Small intestine (tissue), 7 donors: ENCODE data around the gene ATAD3C. TPM values are rescaled to one million over a fixed set of nuclear protein-coding genes. Genes with fewer than 3 reads are reported as not detected.
"Not testable (repeated sequence)": the region's sequence is repeated elsewhere in the genome, so short reads cannot be mapped to it uniquely, and the experiment has no call there.

ENCODE experiments used
- DNase-seq, 2 donors: peaks; one replicate each; pipeline versions ENCODE4 v3.0.0 to v3.0.0-alpha.2; 2013
- FAIRE-seq: peaks from 2 replicates; lab custom pipeline; 2012; peaks lifted over from hg19 to GRCh38; lab: Jason Lieb, UNC
- H3K27ac ChIP-seq, 3 donors: one replicate each; pipeline ENCODE4 v1.5.1; 2013; ENCODE audit warnings: low read length in 2 of 3, mild to moderate bottlenecking in 2 of 3, control low read depth in 1 of 3, inconsistent platforms in 1 of 3, low read depth in 1 of 3, moderate library complexity in 1 of 3
- H3K27me3 ChIP-seq, 3 donors: one replicate each; pipeline ENCODE4 v1.6.1; 2013; ENCODE audit warnings: low read length in 3 of 3, inconsistent platforms in 1 of 3; ENCODE audit not compliant: control insufficient read depth in 3 of 3, insufficient read depth in 3 of 3
- H3K36me3 ChIP-seq, 3 donors: one replicate each; pipeline ENCODE4 v1.6.1; 2013; ENCODE audit warnings: low read length in 3 of 3, inconsistent platforms in 1 of 3, low read depth in 1 of 3, mild to moderate bottlenecking in 1 of 3, moderate library complexity in 1 of 3; ENCODE audit not compliant: control insufficient read depth in 3 of 3, insufficient read depth in 2 of 3
- H3K4me1 ChIP-seq, 3 donors: one replicate each; pipeline ENCODE4 v1.6.1; 2013; ENCODE audit warnings: low read length in 2 of 3, inconsistent platforms in 1 of 3, low read depth in 1 of 3, mild to moderate bottlenecking in 1 of 3, moderate library complexity in 1 of 3; ENCODE audit not compliant: control insufficient read depth in 3 of 3, insufficient read depth in 2 of 3
- H3K4me3 ChIP-seq, 3 donors: one replicate each; pipeline ENCODE4 v1.5.1; 2013; ENCODE audit warnings: low read length in 3 of 3, control low read depth in 1 of 3, inconsistent platforms in 1 of 3, low read depth in 1 of 3, mild to moderate bottlenecking in 1 of 3, moderate library complexity in 1 of 3
- H3K9me3 ChIP-seq, 2 donors: one replicate each; pipeline ENCODE4 v1.6.1; 2013; ENCODE audit warnings: low read depth in 1 of 2, low read length in 1 of 2; ENCODE audit not compliant: control insufficient read depth in 2 of 2, insufficient read depth in 1 of 2
- WGBS, 3 donors: extraction: QIAGEN DNeasy Blood & Tissue Kit; methylation state at CpG; one replicate each; pipeline ENCODE4 v1.1.7; 2013; 5-methylcytosine and 5-hydroxymethylcytosine counted together
- polyA plus RNA-seq, 4 donors: library from polyadenylated mRNA; stranded (reverse) in 3 of 4; unstranded in 1 of 4; fragments of 200-250 nt in 3 of 4; fragments of 120-200 nt in 1 of 4; gene quantifications; one replicate each; pipeline versions ENCODE4 v1.2.1 to v1.2.3, GENCODE V29; 2013
- donor health status: healthy with polysubstance abuse.
- donor health status: control.
- donor health status: control.
- donor health status: Bipolar disorder and iron deficiency.
- donor health status: healthy.

Gene ATAD3C
- polyA plus RNA-seq, 4 donors = 0.27 to 1.5 (median 0.66) TPM; not detected in 1

DNA sequence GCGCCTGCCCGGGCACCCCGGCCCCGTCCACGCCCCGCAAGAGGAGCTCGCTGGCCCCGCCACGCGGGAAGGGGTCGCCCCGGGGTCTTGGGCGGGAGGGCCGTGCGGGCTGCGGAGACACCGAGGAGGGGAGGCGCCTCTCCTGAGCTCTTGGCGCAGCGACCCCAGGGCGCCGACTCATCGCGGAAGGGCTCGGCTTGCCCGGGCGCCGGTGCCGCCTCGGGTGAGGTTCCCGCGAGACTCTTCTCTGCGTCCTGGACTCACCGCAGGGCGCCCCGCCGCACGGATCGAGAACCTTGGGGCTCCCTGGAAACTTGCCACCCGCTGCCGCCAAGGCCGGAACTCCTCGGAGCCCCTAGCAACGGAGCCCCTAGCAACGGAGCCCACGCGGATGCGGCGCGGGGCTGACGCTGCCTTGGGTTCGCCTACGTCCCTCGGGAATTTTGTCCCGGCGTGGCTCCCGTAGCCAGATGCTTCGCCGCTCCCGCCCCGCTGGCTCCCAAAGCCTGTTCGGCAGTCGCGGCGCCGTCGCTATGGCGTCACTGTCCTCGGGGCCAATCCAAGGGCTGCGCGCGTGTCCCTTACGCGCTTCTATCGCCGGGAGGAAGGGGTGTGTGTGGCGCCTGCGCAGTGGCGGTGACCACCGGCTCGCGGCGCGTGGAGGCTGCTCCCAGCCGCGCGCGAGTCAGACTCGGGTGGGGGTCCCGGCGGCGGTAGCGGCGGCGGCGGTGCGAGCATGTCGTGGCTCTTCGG, 62.2 kb downstream of the ATAD3C start, which contains the start of gene ATAD3A:
Gene ATAD3A, plus strand, starts transcription at position 630 of the 753 bp plus-strand sequence. Its CDS starts 107 bp downstream, at position 737.
- Histone ChIP-seq H3K27ac (peak within 1 kb of the TSS; percentile 62 to 98 (median 96)), H3K4me3 (peak within 1 kb of the TSS; percentile 86 to 96 (median 86))
- FAIRE-seq = no peak

DNA sequence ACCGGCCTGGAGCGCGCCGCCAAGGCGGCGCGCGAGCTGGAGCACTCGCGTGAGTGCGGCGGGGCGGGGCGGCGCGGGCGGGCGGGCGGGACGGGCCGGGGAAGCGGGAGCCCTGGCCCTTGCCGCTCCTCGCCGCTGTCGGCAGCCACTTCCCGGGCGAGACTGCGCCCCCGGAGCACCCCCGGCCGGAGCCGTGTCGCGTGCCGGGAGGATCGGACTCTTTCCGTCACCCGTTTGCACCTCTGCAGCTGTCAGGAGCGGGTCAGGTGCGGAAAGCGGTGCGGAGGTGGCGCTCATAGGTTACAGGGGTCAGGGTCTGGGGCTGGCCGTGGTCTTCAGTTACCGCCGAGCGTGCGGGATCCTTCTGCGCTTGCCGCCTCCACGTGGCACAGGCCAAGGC, 62.9 kb downstream of the ATAD3C start:
- DNase-seq = peak; percentile 1 to 15
- 0% methylated on average over 1 to 49 of the region's 52 CpGs for WGBS, 3 donors
- H3K4me3 ChIP-seq = peak overlapping the region; percentile 44 to 86 (median 86)
- not testable (repeated sequence) for H3K4me1 ChIP-seq, H3K27ac ChIP-seq, H3K9me3 ChIP-seq, FAIRE-seq, H3K27me3 ChIP-seq
- H3K36me3 ChIP-seq = peaks cover 0 to 23% (median 2%) of the 10 kb centered on the region in 3 donors

More for the DNA sequence above, 62.2 kb downstream of the ATAD3C start, which contains the start of gene ATAD3A:
- H3K9me3 ChIP-seq = no peaks in the 10 kb centered on the region
- WGBS, 3 donors = 0 to 1% (median 0%) methylated on average over 71 to 99 of the region's 99 CpGs
- peaks cover 0 to 6% (median 0%) of the 10 kb centered on the region in 3 donors for H3K4me1 ChIP-seq
- H3K36me3 ChIP-seq = peaks cover 0 to 20% (median 0%) of the 10 kb centered on the region in 3 donors
- H3K27me3 ChIP-seq = no peaks in the 10 kb centered on the region
- DNase-seq = peak; percentile 98 to 100

DNA sequence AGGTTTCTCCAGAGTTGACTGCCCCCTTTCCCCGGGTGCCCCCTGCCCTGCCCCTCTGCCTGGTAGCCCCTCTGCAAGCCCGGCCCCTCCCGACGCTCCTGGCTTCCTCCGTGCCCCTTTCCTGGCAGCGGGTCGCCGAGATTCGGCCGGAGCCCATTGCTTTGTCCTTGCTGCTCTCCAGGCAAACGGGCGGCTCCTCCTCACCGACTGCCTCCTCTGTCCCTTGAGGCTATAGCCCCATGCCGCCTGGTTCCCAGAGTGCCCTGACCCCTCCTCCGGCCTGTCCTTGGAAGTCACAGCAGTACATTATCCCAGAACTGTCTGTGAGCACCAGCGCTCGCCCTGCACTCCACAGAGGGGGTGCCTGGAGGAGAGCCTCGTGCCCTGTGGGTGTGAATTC, 64.2 kb downstream of the ATAD3C start:
- H3K9me3 ChIP-seq, H3K27me3 ChIP-seq, FAIRE-seq, H3K4me3 ChIP-seq, DNase-seq, H3K27ac ChIP-seq, H3K4me1 ChIP-seq: not testable (repeated sequence)
- 79 to 85% (median 80%) methylated on average over 4 to 17 of the region's 18 CpGs for WGBS, 3 donors
- H3K36me3 ChIP-seq = peaks cover 6 to 33% (median 9%) of the 10 kb centered on the region in 3 donors

- H3K36me3 ChIP-seq = peaks cover 6 to 36% (median 9%) of the 10 kb centered on the region in 3 donors
- H3K4me1 ChIP-seq, H3K4me3 ChIP-seq, H3K27ac ChIP-seq, H3K27me3 ChIP-seq, H3K9me3 ChIP-seq, DNase-seq, FAIRE-seq: not testable (repeated sequence)
- WGBS, 3 donors = 75 to 84% (median 80%) methylated on average over 11 to 14 of the region's 16 CpGs
Measured at GRCh38 chr1:1514376-1514775, 64.9 kb downstream of the ATAD3C start.

GRCh38 chr1:1516923-1517322, 67.4 kb downstream of the ATAD3C start:
- not testable (repeated sequence) for FAIRE-seq, H3K27ac ChIP-seq, H3K4me1 ChIP-seq, H3K27me3 ChIP-seq, DNase-seq, H3K4me3 ChIP-seq, H3K9me3 ChIP-seq
- WGBS, 3 donors = 94 to 96% (median 96%) methylated on average over 13 to 14 of the region's 14 CpGs
- peaks cover 6 to 54% (median 9%) of the 10 kb centered on the region in 3 donors for H3K36me3 ChIP-seq

DNA sequence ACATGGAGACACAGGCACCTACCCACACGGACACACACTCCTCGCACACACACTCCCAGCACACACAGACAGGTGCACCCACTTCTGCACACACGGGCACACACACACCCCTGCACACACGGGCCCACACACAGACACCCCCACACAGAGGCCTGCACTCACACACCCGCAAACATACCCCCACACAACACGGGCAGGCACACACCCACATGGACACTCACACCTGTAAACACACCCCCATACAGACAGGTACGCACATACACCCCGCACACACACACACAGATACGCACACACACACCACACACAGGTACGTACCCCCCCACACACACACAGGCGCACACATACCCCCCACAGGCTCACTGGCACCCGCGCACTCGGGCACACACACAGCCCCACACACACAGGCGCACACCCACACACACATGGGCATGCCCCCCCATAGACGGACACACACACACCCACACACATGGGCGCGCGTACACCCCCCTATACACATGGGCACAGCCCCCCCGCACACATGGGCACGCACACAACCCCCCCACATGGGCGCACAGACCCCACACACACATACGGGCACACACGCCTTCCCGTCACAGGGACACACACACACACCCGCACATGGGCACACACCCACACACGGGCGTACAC, 68.6 kb downstream of the ATAD3C start:
- H3K4me3 ChIP-seq = no peak overlapping the region
- 95 to 96% (median 96%) methylated on average over 20 to 28 of the region's 28 CpGs for WGBS, 3 donors
- no peak for FAIRE-seq
- H3K4me1 ChIP-seq = no peaks in the 10 kb centered on the region
- H3K27ac ChIP-seq = no peak overlapping the region
- DNase-seq = no peak
- no peaks in the 10 kb centered on the region for H3K9me3 ChIP-seq
- peaks cover 6 to 61% (median 9%) of the 10 kb centered on the region in 3 donors for H3K36me3 ChIP-seq
- H3K27me3 ChIP-seq = no peaks in the 10 kb centered on the region

- FAIRE-seq, H3K9me3 ChIP-seq, H3K4me3 ChIP-seq, H3K27me3 ChIP-seq, H3K27ac ChIP-seq, H3K4me1 ChIP-seq, DNase-seq: not testable (repeated sequence)
- WGBS, 3 donors = 91 to 96% (median 96%) methylated on average over 11 to 19 of the region's 19 CpGs
- peaks cover 6 to 64% (median 9%) of the 10 kb centered on the region in 3 donors for H3K36me3 ChIP-seq
Measured at GRCh38 chr1:1518621-1519007, 69.1 kb downstream of the ATAD3C start.
